Activated CD4-positive, alpha-beta T cell treated with anti-CD3 and anti-CD28 coated beads for 1 hour (primary cell): ENCODE data around the gene SLX4.
A peak's percentile ranks its signal among the peaks of the same experiment; 100 is the strongest.
"Not testable (repeated sequence)": the region's sequence is repeated elsewhere in the genome, so short reads cannot be mapped to it uniquely, and the experiment has no call there.

Experiments
- DNase-seq: peaks from one replicate; pipeline ENCODE4 v3.0.0-alpha.2; 2020

The SLX4 gene

GRCh38 chr16:3611146-3611975, at the start of gene SLX4:
Gene SLX4 (minus strand): TSS chr16:3611606. CDS start chr16:3608964, 2,642 bp downstream.
- peak; percentile 89 for DNase-seq

GRCh38 chr16:3659251-3659650, 47.8 kb upstream of the SLX4 start:
- no peak for DNase-seq

- DNase-seq, result no peak
These were observed 45.4 kb upstream of the SLX4 start for GRCh38 chr16:3656491-3657468.

DNA sequence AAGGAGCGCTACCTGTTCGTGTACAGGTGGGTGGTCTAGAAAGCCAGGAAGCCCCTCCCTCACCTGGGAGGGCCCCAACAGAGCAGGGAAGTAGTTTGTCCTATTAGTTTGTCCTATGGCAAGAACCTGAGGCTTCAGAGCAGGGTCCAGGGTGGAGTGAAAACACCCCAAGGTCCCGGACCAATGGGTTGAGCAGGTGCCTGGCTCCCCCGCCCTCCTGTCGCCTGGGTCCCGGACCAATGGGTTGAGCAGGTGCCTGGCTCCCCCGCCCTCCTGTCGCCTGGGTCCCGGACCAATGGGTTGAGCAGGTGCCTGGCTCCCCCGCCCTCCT, 44.7 kb upstream of the SLX4 start:
- not testable (repeated sequence) for DNase-seq

DNA sequence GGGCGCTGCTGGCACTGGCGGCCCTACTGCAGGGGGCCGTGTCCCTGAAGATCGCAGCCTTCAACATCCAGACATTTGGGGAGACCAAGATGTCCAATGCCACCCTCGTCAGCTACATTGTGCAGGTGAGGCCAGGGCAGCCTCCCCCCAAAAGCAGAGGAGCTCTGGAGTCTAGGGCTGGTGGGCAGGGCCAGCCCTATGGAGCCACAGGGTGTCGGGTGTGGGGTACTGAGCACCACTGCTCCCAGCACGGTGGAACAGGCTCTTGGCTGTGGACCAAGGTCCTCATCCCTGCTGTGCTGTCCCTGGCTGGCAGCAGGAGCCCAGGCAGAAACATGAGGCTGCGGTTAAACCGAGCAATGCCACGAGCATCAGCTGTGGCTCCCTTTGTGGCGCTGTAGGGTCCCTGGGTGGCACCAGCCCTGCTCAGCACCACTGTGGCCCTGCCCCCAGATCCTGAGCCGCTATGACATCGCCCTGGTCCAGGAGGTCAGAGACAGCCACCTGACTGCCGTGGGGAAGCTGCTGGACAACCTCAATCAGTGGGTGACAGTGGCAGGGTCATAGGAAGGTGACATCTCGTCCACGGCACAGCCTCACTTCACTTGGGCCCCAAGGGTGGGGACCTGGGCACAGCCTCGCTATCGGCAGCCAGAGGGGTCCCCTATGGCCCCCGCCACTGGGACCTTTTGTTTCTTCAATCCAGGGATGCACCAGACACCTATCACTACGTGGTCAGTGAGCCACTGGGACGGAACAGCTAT, 44.2 kb upstream of the SLX4 start:
- DNase-seq, result no peak

DNA sequence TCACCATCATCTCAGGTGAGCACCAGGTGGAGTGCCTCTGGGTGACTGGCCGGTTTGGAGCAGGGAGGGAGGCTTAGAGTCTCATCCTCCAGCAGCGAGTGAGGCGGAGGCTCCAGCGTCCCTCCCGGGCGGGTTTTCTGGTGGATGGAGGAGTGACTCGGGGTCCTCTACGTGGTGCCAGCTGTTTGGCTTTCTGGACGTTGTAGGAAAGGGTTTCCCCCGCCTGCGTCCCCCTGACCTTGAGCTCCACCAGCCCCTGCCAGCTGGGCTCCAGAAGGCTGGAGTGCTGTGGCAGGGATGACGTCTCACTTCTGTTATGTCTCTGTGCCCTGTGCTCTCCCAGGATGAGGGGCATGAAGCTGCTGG, 43.6 kb upstream of the SLX4 start:
- no peak for DNase-seq

GRCh38 chr16:3654249-3654991, 43.0 kb upstream of the SLX4 start, which contains the start of gene DNASE1:
Gene DNASE1 (plus strand): TSS chr16:3654691. CDS start chr16:3655374, 683 bp downstream.
- peak; percentile 21 for DNase-seq

DNA sequence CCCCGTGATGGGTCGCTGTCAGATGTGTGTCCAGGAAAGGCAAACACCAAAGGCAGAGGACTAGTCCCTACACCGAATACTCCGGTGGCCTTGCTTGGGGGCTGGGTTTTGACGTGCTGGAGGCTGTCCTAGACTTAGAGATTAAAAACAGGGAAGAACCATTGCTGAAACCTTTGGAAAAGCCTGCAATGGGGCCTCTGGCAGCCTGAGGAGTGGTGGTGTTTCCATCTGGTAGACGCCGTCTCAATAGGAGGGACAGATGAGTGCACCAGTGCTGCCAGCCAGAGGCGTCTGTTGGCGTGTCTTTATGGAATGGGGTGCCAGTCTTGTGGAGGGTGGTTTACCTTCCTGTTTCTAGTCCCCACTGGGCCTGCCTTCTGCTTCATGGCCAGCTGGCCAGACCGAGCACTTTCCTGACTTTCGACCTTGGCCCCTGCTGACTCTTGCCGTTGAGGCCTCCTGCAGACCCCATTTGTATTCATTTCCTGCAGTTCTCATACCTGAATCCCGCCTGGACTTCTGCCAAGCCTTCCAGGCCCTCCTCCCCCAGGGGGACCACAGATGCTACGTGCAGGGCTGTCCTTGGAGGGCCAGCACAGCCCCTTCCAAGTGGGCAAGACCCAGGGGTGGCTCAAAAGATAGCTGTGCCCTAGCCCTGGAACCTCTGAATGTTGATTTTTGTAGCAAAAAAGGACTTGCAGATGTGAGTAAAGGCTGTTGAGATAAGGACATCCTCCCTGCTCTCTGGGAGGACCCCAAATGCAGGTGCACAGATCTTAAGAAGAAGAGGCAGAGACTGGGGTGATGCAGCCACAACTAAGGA, 41.2 kb upstream of the SLX4 start:
- no peak for DNase-seq

- no peak for DNase-seq
These were observed 40.3 kb upstream of the SLX4 start for GRCh38 chr16:3651461-3652372.

DNA sequence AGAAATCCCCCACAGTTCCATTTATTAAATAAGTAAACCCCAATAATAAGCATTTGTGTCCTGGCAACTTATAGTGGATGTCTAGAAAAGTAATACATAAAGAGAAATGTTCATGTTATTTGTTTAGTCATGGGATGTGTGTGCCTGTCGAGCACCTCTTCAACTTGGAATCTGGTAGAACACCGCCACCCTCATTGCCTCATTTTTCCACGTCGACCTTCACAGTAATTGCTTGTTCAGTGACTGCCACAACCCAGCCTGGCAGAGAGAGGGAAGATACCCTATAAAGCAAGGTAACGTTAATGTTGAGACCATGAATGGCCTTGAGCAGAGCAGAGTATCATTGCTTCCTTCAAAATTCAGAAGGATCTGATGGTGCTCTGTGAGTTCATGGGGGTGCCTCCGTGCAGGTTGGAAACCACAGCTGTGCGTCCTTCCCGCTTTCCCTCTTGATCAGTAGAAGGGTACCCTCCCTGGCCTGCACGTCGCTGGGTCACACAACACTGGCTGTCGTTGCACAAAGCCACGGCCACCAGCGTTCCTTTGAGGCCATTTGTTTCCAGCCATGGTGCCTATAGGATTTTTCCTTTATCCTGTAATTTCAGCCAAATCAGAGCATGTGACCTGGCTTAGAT, 39.3 kb upstream of the SLX4 start:
- no peak for DNase-seq

DNA sequence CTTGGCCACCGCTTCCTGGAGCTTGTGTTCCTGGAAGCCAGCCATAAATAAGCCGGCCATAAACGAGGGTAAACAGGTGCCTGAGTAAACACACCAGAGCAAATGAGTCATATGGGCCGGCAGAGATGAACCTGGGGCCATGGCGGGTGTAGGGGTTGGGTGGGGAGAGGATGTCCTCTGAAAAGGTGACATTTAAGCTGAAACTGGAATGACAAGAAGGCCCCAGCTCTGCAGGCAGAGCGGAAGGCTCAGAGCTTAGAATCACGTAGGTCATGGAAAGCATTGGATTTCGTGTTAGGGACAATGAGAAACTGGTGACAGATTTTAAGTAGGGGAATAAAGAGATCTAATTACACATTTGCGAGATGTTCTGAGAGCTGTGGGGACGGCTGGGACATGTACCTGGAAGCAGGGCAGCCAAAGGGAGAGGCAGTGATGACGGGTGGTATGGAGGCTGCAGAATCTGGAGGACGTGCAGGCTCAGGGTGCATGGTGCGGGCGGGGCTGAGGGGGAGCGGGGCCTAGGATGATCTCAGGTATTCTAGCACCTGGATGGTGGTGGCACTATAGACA, 35.0 kb upstream of the SLX4 start:
- no peak for DNase-seq

- no peak for DNase-seq
These were observed 34.3 kb upstream of the SLX4 start for GRCh38 chr16:3645504-3646347.

GRCh38 chr16:3645108-3645503, 33.7 kb upstream of the SLX4 start:
- DNase-seq, result no peak

DNA sequence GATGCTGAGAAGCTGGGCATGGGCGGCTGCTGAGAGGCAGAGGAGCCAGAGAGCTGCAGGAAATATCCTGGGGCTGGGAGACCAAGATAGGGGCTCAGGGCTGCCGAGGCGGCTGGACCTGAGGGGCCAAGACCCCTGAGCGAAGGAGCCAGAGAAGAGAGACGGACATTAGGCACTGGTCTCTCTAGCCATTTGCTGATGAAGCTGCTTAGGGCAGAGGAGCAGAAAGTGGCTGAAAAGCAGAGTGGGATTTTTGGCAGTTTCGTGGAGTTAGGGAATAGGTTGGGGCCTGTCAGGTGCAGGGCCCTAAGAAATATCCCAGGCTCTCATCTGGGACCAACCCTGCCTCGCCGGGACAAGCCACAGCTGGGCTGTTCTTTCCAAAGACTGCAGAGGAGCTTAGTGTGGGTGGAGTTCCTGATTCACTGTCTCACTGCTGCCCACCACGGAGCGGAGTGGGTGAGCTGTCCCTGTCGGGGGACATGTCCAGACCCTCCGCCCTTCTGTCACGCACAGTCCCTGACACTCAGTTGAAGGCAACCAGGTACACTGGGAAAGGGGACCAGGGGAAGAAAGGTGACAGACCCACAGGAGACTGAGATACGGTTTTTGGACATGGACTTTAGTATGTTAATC, 31.8 kb upstream of the SLX4 start:
- no peak for DNase-seq

DNA sequence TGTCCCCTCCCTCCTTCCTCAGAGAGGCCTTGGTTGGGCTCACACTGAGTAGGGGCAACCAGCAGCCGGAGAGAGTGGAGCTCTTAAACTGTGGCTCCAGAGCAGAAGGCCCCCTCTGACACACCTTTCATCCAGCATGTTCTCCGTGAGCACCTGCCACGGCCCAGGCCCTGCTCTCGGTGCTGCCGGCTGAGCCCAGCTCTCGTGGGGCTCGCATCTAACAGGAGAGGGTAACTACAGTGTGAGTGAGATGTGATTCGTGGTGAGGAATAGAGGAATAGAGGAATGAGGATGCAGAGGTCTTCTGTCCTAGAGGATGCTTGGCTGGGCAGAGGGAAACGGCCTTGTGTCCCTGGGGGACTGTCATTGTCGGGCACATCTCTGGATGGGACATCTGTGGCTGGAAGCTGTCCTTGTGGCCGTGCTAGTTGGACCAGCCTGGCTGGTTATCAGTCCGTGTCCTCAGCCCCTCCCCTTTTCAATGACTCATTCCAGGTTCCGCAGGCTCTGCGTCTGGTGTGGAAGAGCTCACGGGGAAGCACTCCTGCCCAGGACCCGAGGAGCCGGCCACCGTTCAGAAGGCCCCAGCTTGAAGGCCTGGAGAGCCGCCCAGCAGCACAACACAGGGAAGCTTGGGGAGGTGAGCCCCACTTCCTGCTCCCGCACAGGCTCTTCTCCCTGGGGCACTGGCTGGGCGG, 31.1 kb upstream of the SLX4 start:
- DNase-seq, result no peak

GRCh38 chr16:3641801-3642396, 30.5 kb upstream of the SLX4 start:
- DNase-seq, result no peak
